Activated T-helper 1 cell treated with anti-CD3 and anti-CD28 coated beads, Interleukin-2, amount 50 U/mL, for 16 hours (primary cell): ENCODE data around the gene TEAD1.

Experiments used
- DNase-seq, 2 donors: peaks; one replicate each; pipeline ENCODE4 v3.0.0-alpha.2; 2020; ENCODE audit warnings: low read depth in 1 of 2, low spot score in 1 of 2

Gene TEAD1

DNA sequence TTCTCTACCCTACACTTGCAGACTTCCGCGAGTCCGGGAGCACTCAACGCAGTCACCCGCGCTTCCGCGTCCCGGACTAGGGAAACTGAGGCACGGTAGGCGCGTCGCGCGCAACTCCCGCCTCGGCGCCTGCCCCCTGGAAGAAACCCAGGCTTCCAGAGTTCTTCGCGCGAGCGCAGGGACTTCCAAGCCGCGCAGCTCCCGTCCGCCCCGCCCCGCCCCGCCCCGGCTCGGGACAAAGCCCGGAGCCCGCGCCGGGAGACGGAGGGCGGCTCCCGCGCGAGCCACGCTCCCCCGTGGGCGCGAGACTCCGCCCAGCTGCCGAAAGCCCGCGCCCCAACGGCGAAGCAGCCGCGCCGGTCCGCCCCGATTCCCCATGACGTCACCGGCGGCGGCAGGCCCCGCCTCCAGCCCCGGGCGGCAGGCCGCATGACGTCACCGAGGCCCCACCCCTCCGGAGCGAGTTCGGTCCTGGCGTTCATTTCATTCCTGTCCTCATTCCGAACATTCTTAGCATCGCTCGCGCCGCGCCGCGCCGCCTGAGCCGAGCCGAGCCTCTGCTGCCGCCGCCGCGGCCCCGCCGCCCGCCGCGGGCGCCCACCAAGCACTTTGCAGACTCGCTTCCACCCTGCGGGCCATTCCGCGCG is at the start of gene TEAD1:
Gene TEAD1 (plus strand): TSS at position 498 of the 647 bp plus-strand sequence.
- peak; percentile 55 to 71 for DNase-seq

DNA sequence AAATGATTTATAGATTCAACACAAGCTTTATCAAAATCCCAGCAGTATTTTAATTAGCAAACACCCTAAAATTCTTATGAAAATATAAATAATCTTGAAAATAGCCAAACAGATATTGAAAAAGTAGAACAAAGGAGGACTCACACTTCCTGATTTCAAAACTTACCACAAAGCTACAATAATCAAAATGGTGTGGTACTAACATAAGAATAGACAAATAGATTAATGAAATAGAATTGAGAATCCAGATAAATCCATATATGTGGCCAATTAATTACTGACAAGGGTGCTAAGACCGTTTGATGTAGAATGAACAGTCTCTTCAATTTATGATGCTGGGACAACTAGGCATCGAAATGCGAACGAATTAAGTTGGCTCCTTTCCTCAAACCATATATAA is 49.6 kb upstream of the TEAD1 start:
- no peak for DNase-seq

DNA sequence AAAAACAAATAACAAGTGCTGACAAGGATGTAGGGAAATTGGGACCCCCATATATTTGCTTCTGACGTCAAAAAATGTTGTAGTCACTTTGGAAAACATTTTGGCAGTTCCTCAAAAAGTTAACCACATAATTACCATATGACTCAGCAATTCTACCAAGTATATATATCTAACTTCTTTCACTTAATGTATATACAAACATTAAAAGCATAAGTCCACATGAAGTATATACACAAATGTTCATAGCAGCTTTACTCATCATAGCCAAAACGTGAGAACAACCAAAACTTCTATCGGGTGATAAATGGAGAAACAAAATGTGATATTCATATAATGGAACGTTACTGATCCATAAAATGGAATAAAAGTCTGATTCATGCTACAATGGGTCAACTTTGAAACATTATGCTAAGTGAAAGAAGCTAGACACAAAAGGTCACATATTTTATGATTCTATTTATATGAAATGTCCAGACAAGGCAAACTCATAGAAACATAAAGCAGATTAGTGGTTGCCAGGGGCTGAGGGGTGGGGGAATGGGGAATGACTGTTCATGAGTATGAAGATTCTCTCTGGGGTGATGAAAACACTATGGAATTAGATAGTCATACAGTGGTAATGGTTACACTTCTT is 48.7 kb upstream of the TEAD1 start:
- DNase-seq = no peak

DNA sequence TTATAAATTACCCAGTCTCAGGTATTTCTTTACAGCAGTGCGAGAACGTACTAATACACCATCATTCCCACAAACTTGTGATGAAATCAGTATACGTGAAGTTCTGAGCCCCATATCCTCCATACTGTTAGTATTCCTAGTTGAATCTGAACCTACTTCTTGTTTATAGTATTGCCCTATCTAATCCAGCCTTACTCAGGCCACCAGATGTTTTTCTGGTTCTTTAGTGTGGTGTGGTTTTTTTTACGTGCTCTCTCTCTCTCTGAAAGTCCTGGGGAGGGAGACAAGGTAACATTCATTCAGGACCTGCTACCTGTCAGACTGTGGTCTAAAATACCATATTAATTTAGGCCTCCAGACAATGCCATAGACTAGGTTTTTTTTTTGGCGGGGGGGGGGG is 47.6 kb upstream of the TEAD1 start:
- no peak for DNase-seq

DNA sequence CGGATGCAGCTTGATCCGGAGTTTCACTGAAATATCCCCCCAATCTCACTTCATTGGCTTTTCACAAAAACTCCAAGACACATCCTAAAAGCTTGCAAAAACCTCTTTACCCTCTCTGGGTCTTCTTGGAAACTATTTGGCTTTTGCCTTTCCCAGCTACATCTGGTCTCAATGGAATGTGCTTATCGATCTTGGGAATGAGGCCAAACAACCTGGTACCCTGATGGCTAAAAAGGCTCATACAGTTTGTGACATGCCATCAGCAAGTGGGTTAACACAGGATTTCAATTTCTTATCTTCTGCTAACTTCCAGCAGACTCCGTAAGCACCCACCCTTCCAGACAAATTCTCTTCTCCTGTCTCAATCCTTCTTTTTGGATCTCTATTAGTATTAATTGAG is 45.9 kb upstream of the TEAD1 start:
- no peak for DNase-seq

DNA sequence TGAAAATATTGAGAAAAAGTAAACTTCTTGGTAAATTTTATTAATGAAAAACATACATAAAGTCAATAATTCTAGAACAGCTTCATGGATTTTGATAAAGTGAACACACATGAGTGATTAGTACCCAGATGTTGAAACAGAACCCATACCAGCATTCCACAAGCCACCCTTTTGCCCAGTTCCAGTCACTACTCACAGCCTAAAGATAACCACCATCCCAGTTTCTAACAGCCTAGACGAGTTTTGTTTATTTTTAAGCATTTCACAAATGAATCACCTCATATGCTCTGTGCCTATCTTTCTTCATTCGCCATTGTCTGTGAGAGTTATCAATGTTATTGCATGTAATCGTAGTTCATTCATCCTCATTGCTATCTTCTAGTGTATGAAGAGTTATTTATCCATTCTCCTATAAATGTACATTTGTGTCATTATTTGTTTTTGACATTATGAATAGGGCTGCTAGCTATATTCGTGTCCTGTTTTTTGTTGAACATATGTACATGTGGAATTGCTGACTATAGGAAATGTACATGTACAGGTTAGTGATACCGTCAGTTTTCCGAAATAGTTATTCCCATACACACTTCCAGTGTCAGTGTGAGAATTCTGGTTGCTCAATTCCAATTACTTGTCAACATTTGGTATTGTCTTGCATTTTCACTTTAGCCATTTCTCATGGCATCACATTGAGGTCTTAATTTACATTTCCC is 44.5 kb upstream of the TEAD1 start:
- DNase-seq = no peak

DNA sequence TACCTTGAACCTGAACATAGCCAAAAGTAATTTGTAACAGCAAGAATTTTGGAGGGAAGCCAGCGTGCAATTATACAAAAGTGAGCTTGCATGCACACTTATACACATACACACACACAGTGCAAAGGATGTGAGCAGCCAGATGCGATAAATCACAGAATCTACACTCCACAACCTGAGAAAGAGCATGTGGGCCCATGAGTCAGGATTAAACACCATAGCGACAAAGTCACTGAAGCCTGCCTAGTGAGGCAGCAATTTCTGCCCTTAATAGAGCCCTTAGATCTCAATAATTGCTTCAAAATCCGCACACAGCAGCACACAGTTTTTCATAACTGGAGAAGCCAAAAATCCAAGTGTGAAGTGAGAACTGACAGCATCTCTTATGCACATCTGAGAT is 42.6 kb upstream of the TEAD1 start:
- no peak for DNase-seq

DNA sequence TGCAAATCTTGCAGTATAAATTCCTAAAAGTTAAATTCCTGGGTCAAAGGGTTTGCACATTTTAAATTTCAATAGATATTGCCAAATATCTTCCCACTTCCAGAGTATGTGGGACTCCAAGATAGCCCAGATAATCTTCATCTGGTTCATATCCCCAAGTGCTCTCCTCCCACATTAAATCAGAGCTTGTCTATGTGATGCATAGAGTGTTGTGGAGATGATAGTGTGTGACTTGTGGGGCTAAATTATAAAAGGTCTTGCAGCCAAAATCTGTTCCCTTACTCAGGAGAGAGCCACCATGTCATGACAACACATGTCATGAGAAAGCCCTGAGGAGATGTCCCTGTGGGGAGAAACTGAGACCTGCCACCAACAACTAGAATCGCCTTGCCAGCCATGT is 39.9 kb upstream of the TEAD1 start:
- no peak for DNase-seq

DNA sequence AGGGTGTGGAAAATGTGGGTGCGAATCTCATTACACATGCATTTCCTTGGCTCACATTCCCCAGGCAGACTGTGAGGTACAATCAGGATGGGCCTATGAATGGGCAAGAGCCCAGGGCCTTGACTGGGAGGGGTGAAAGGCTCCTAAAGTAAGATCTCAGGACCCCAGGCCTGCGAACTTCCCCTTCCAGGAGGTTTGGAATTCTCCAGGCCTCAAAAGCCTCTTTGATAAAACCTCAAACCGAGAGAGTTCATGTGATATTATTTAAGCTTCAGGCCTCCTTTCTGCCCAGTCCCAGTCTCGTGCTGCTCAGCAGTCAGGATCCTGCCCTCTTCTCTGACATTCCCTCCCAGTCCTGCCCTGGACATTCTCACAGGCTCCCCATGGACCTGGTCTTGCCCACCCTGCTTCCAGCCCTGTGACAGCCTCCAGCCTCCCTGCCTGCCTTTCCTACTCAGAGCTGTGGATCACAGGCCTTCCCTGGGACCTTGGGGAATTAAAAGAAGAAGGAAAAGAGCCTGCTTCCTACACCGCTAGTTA is 37.3 kb upstream of the TEAD1 start:
- no peak for DNase-seq

DNA sequence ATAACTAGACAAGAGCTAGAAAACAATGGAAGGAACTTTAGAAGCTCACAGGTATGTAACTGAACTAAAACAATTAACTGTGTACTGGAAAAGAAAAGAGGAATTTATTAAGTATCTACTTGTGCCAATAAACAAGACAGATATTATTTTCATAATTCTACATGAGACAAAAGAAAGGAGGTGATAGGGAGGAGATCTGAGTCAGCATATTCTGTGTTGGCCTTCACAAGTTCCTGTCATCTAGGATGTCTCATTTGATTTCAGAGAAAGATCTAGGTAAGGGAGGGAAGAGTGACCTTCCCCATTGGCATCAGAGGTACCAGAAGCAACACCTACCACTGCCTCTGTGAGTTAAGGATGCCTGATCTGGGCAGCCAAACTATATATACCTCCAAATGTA is 34.8 kb upstream of the TEAD1 start:
- DNase-seq = no peak

DNA sequence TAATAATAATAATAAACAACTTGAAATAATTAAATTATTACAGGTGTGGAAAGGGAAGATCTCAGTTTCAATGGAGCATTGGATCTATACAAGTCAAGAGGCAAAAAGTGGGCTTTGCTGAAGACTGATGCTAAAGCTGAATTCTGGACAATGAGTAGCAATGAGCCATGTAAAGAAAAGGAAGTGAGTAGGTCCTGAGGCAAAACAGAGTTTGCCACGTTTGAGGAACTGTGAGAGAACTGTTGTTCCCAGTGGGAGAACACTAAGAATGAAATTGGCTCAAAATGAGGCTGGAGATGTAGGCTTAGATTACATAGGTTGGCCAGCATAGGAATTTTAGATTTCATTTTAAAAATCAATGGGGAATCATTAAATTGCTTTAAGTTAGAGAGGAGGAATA is 33.9 kb upstream of the TEAD1 start:
- DNase-seq = no peak

DNA sequence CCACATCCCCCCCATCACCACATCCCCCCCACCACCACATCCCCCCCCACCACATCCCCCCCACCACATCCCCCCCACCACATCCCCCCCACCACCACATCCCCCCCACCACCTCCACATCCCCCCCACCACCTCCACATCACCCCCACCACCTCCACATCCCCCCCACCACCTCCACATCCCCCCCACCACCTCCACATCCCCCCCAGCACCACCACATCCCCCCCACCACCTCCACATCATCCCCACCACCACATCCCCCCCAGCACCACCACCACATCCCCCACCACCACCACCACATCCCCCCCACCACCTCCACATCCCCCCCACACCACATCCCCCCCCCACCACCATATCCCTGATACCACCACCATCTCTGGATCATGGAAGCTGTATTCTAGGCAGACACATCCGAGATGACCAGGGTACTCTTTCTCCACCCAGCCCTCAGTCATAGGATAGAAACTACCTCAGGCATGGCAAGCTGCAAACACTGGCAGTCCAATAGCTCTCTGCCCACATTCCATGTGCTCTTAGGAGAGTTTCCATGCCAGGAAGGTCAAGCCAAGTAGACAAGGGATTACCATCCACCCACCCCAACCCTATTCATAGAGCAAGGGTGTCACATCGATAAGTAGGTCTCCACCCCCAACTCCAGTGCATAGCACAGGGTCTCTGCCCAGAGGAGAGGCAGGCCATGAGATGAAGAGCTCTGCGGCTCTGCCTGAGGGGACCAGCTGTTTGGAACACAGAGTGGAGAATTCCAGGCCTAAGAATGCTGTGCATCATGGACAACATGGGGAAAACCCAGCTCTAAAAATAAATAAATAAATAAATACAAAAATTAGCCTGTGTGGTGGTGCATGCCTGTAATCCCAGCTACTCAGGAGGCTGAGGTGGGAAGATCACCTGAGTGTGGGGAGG is 33.0 kb upstream of the TEAD1 start:
- no peak for DNase-seq

DNA sequence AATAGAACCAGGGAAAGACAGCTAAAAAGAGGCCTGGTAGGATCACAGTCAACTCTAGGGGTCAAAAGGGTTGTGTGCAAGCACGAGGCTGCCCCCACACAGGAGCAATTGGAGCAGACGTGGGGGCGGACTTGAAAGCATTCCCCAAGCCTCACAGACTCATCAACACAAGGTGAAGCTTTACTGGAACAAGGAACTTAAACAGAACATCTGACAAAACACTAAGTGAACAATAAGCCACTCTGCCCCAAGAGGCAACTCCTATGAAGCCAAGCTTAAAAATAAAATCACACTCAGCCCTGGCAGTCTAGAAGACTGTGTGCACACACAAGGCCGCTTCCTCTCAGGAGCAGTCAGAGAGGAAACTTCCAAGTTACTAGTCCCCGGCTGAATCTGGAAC is 32.2 kb upstream of the TEAD1 start:
- DNase-seq = no peak

DNA sequence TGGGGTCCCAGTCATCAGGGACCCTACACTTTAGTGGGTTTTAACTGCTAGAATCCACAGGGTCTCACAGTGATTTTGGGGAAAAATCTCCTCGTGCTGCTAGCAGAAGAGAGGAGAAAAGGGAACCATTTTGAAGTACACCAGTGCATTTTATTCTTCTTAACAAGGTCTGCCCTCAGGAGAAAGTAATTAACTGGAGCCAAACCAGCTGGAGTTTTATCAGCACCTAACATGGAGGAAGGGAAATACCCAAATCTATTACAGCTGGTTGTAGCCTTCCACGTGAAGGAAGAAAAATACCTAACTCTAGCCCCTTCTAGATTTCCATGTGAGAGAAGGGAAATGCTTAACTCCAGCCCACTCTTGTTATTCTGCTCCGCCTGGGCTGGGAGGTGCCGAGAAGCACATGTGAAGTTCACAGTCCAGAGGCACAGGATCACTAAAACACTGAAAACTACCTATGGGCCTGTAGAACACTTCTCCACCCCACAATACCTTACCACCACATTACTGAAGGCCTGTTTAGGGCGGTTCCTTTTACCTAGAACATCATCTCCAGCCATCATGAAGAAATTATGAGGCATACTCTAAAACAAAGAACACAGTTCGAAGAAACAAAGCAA is 31.3 kb upstream of the TEAD1 start:
- DNase-seq = no peak

DNA sequence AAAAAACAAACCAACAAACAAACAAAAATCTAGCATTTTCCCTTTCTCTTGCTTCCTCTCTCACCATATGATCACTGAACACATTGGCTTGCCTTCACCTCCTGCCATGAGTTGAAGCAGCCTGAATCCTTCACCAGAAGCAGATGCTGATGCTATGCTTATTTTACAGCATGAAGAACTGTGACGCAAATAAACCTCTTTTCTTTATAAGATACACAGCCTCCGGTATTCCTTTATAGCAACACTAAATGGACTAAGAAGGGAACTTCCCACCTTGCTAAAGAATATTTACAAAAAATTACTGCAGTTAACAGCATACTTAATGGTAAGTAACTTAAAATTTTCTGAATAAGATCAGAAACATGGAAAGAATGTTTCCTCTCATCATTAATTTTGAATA is 27.7 kb upstream of the TEAD1 start:
- DNase-seq = no peak

DNA sequence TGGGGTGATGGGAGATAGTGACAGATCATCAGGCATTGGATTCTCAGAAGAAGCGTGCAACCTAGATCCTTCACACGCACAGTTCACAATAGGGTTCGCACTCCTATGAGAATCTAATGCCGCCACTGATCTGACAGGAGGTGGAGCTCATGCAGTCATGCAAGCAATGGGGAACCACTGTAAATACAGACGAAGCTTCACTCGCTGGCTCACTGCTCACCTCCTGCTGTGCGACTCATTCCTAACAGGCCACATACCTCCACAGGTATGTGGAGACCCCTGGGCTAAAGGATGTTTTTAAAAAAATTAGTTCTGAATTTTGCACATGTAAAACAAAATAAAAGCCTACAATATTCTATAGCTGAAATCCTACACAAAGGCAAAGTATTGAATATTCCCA is 20.5 kb upstream of the TEAD1 start:
- DNase-seq = no peak

DNA sequence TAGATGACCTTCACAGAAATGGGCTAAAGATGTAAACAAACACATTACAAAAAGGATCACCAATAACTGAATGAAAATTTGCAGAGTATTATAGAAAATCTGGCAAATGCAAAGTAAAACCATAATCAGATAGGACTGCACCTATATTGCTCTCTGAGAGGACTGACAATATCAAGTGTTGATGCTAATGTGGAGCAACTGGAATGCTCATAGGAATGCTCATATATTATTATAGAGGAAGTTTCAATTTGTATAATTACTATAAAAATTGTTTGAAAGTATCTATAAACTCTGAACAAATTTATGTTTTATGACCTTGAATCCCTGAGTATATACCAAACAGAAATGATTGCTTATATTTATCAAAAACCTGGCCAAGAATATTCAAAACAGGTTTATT is 18.4 kb upstream of the TEAD1 start:
- DNase-seq = no peak

DNA sequence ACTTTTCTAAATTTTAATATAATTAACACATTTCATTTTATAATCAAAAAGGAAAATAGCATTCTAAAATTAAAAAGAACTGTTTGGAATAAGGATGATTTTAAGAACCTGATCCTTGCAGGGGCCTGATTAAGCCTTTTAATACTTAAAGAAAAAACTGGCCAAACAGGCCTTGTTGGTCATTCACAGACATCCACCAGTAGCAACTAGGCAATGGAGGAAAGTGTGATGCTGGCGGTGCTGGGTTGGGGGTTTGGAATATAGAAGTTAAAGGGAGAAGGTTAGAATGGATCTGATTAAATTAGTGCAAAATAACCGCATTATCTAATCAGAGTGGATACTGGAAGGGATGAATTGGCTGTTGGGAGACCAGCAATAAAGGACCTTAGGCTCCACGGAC is 16.9 kb upstream of the TEAD1 start:
- DNase-seq = no peak

DNA sequence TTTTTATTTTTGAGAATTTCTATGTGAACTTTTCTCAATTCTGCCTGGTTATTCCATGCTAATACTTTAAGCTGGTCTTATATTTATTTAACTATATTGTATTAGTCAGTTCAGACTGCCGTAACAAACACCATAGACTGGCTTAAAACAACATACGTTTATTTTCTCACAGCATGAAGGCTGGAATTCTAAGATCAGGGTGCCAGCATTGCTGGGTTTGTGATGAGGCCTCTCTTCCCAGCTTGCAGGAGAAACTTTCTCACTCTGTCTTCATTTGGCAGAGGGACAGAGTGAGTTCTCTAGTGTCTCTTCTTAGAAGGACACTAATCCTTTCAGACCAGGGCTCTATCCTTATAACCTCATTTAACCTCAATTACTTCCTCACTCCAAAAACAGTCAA is 16.2 kb upstream of the TEAD1 start:
- no peak for DNase-seq

DNA sequence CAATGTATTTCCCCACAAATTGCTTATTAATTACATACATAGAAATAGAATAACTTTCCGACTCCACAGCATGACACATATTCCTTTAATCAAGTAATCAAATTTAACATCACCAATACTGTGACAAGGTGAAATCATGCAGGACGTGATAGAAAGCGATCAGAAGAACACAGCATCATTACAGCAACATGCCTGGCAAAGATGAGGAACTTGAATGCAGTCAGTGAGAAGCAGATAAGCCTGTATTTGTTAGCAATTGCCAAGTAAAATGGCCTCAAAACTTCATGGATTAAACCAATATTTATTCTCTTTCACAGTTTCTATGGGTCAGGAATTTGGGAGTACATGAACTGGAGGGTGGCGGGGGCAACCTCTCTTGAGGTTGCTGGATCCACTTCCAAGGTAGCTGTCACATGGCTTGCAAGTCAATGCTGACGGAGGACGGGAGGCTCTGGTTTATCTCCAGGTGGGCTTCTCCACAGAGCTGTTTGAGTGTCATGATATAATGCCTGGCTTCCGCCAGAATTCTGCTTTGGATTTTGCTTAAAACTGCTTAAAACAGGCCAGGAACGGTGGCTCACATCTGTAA is 12.0 kb upstream of the TEAD1 start:
- no peak for DNase-seq

DNA sequence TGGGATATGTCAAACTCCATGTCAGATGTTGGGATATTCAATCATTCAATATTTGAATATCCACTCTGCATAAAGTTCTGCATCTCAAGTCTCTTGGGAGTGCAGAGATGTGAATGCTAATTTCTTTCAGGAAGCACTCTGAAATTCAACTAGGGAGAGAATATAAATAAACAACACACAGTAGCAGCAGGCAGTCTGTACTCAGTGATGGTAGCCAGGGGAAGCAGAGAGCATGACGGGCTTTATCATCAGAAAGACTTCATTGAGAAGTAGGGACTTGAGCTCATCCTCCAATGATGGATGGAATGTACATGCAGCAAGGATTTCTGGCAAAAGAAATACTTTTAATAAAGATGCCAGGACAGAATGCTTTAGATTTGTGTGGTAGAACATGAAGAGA is 9.8 kb upstream of the TEAD1 start:
- no peak for DNase-seq
